Naive thymus-derived CD8-positive, alpha-beta T cell (primary cell): ENCODE measurements around the gene APBA2. TPM values are rescaled to one million over a fixed set of nuclear protein-coding genes. Genes with fewer than 3 reads are reported as not detected.
A peak's percentile ranks its signal among the peaks of the same experiment; 100 is the strongest.

Source experiments
- ATAC-seq, 2 donors: fragments of 150-1000 bp; cut with Tn5 transposase in 1 of 2; sonication (Bioruptor Pico), chemical (Tn5 transposase) in 1 of 2; 1 replicate in 1 of 2; 2 replicates in 1 of 2; pipeline ENCODE4 v1.10.0; 2021; ENCODE audit warnings: mild to moderate bottlenecking in 2 of 2, moderate library complexity in 2 of 2
- POLR2A ChIA-PET: fragments of 350-600 bp; sonication (Branson Sonifier 250); formaldehyde crosslinking; loops from one replicate; lab custom pipeline; 2021; ENCODE audit warnings: antibody characterized with exemption; lab: Charles Lee
- DNase-seq, 10 donors: peaks; one replicate each; pipeline versions ENCODE4 v3.0.0 to v3.0.0-alpha.2; 2020 to 2022
- H3K27ac Mint-ChIP-seq, 10 donors: one replicate each; pipeline ENCODE4 v1.8.0; 2020 to 2022; ENCODE audit warnings: mild to moderate bottlenecking in 10 of 10, mixed read lengths in 10 of 10, moderate library complexity in 4 of 10, inconsistent platforms in 1 of 10
- H3K27me3 Mint-ChIP-seq, 5 donors: one replicate each; pipeline ENCODE4 v1.8.0; 2021 to 2022; ENCODE audit warnings: mixed read lengths in 5 of 5
- H3K36me3 Mint-ChIP-seq, 3 donors: one replicate each; pipeline ENCODE4 v1.8.0; 2020 to 2022; ENCODE audit warnings: mixed read lengths in 3 of 3, mild to moderate bottlenecking in 2 of 3, inconsistent platforms in 1 of 3
- H3K4me1 Mint-ChIP-seq, 4 donors: one replicate each; pipeline ENCODE4 v1.8.0; 2021 to 2022; ENCODE audit warnings: mixed read lengths in 4 of 4
- H3K4me3 Mint-ChIP-seq, 10 donors: one replicate each; pipeline ENCODE4 v1.8.0; 2020 to 2022; ENCODE audit warnings: mild to moderate bottlenecking in 10 of 10, mixed read lengths in 10 of 10, moderate library complexity in 6 of 10, inconsistent platforms in 1 of 10
- H3K9me3 Mint-ChIP-seq, 9 donors: one replicate each; pipeline ENCODE4 v1.8.0; 2020 to 2022; ENCODE audit warnings: mixed read lengths in 9 of 9, mild to moderate bottlenecking in 3 of 9, inconsistent platforms in 1 of 9, moderate library complexity in 1 of 9
- polyA plus RNA-seq, 3 donors: library from polyadenylated mRNA; unstranded; fragments of 300-500 nt; fragmentation: Illumina TruSeq; gene quantifications; one replicate each; pipeline ENCODE4 v1.2.3, GENCODE V29; 2021
- total RNA-seq, 8 experiments: library from RNA in 2 of 8; stranded (reverse) in 2 of 8; gene quantifications; one replicate each; pipeline ENCODE4 v1.2.3 and lab custom pipeline; 2021 to 2026

APBA2 gene
- total and polyA plus RNA-seq, 5 experiments from 2014 or later: 75.5 to 216 (median 164) TPM

- POLR2A ChIA-PET: interaction anchor here (2.5 kb wide), 1 partner anchor 218 kb away, joined by 9 read pairs; no protein-coding TSS in a partner anchor
- Mint-ChIP-seq H3K36me3 (peaks cover 0 to 63% (median 7%) of the 10 kb centered on the region in 3 donors), H3K4me3 (no peak overlapping the region), H3K9me3 (no peaks in the 10 kb centered on the region), H3K27ac (peak overlapping the region in 8 of 10 donors; percentile 20 to 93 (median 54)), H3K27me3 (no peaks in the 10 kb centered on the region), H3K4me1 (peaks cover 20 to 47% (median 33%) of the 10 kb centered on the region in 4 donors)
- ATAC-seq (no peak), DNase-seq (peak in 1 of 10 donors; percentile 53)
These were observed 205.9 kb downstream of the APBA2 start for GRCh38 chr15:29091666-29092065.

DNA sequence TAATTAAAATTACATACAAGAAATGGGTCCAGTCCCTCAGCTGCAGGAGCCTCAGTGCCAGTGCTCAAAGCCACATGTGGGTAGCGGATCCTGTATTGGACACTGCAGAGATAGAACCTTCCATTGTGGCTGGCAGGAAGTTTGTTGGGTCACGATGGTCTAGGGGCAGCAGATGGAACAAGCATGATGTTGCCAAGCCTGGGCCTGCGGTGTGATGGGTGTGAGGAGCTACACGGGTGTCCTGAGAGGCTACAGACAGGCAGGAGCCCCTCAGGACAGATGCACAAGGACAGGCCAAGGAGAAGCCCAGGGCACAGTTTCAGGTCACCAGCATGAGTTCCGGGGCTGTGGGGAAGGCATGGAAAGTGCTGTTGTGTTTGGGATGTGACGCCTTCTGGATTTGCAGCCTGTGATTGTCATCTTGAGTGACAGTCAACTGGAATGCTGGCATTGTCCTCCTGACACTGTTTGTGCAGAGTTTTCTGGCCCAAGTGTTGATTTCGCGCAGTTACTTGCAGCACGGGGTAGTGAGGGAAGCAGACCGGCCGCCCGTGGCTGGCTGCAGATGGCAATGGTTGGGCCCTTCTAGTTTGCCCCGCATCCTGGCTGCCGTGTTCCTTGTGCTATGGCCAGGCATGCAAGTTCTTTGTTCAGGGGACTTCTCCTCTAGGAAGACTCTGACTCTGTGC, 206.7 kb downstream of the APBA2 start:
- DNase-seq: peak in 1 of 10 donors; percentile 58
- Mint-ChIP-seq H3K36me3 (peaks cover 0 to 66% (median 7%) of the 10 kb centered on the region in 3 donors), H3K27ac (peak overlapping the region in 3 of 10 donors; percentile 52 to 81 (median 77)), H3K9me3 (no peaks in the 10 kb centered on the region), H3K4me1 (peaks cover 18 to 39% (median 27%) of the 10 kb centered on the region in 4 donors), H3K4me3 (peak overlapping the region in 1 of 10 donors; percentile 58), H3K27me3 (no peaks in the 10 kb centered on the region)
- POLR2A ChIA-PET: no interaction called here
- no peak for ATAC-seq

DNA sequence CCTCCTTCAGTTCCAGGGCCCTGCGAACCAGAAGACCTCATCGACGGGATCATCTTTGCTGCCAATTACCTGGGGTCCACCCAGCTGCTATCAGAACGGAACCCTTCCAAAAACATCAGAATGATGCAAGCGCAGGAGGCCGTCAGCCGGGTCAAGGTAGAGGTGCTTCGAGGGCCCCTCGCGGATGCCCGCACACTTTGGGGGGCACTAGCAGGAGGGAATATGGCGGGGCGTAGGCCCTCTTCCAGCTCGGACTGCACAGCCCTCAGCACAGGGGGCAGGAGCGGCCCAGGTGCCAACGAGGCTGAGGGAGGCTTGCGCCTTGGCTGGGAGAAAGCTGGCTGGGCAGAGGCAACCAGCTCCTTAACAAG, 207.3 kb downstream of the APBA2 start:
- Mint-ChIP-seq H3K36me3 (peaks cover 0 to 68% (median 11%) of the 10 kb centered on the region in 3 donors), H3K27ac (peak overlapping the region in 1 of 10 donors; percentile 77), H3K27me3 (no peaks in the 10 kb centered on the region), H3K4me3 (no peak overlapping the region), H3K9me3 (no peaks in the 10 kb centered on the region), H3K4me1 (peaks cover 13 to 34% (median 23%) of the 10 kb centered on the region in 4 donors)
- POLR2A ChIA-PET: no interaction called here
- ATAC-seq (no peak), DNase-seq (peak in 1 of 10 donors; percentile 60)

GRCh38 chr15:29093696-29094343, 208.0 kb downstream of the APBA2 start:
- DNase-seq (peak in 1 of 10 donors; percentile 50), ATAC-seq (no peak)
- Mint-ChIP-seq H3K27ac (peak overlapping the region in 1 of 10 donors; percentile 67), H3K4me3 (no peak overlapping the region), H3K36me3 (peaks cover 0 to 72% (median 11%) of the 10 kb centered on the region in 3 donors), H3K4me1 (peaks cover 5 to 26% (median 15%) of the 10 kb centered on the region in 4 donors), H3K27me3 (no peaks in the 10 kb centered on the region), H3K9me3 (no peaks in the 10 kb centered on the region)
- POLR2A ChIA-PET: no interaction called here

DNA sequence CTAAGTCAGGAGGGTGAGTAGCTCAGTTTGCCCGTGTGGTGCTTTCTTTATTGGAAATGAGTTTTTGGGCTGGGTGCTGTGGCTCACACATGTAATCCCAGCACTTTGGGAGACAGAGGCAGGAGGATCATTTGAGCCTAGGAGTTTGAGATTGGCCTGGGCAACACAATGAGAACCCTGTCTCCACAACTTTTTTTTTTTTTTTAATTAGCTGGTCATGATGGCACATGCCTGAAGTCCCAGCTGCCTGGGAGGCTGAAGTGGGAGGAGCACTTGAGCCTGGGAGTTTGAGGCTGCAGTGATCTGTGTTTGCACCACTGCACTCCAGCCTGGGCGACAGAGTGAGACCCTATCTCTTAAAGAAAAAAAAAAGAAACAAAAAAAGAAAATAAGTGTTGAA, 208.9 kb downstream of the APBA2 start:
- peak overlapping the region in 2 of 10 donors; percentile 32 to 33 for H3K27ac Mint-ChIP-seq
- no peaks in the 10 kb centered on the region for H3K27me3 Mint-ChIP-seq
- H3K36me3 Mint-ChIP-seq: peaks cover 0 to 80% (median 14%) of the 10 kb centered on the region in 3 donors
- H3K4me1 Mint-ChIP-seq: peaks cover 2 to 17% (median 9%) of the 10 kb centered on the region in 4 donors
- H3K9me3 Mint-ChIP-seq: no peaks in the 10 kb centered on the region
- DNase-seq: peak in 1 of 10 donors; percentile 15
- POLR2A ChIA-PET: no interaction called here
- ATAC-seq: no peak
- no peak overlapping the region for H3K4me3 Mint-ChIP-seq

DNA sequence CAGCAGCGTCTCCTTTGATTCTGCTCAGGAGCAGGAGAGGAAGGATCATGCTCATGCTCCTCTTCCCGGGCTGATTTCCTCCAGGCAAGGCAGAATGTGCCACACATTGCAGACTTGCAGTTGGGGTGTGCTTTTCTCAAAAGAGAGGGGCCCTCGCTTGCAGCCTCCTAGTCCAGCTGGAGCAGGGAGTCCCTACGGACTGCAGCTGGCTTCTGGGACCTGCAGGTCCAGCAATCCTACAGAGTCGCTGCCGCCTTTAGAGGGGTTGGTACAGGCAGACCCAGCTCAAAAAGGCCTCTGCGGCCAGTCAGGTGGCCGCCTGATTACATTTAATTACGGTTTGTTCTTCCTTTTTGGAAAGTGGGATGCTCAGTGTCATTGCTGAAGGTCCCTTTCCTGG, 210.0 kb downstream of the APBA2 start:
- H3K9me3 Mint-ChIP-seq: no peaks in the 10 kb centered on the region
- DNase-seq (peak in 1 of 10 donors; percentile 41), ATAC-seq (no peak)
- H3K36me3 Mint-ChIP-seq: peaks cover 0 to 91% (median 14%) of the 10 kb centered on the region in 3 donors
- H3K27ac Mint-ChIP-seq: peak overlapping the region in 2 of 10 donors; percentile 49 to 72
- POLR2A ChIA-PET: no interaction called here
- H3K27me3 Mint-ChIP-seq: no peaks in the 10 kb centered on the region
- H3K4me3 Mint-ChIP-seq: no peak overlapping the region
- H3K4me1 Mint-ChIP-seq: peaks cover 0 to 7% (median 4%) of the 10 kb centered on the region in 4 donors

- Mint-ChIP-seq H3K36me3 (peaks cover 0 to 95% (median 15%) of the 10 kb centered on the region in 3 donors), H3K4me1 (peaks cover 2 to 9% (median 3%) of the 10 kb centered on the region in 4 donors), H3K27ac (peak overlapping the region in 2 of 10 donors; percentile 44 to 63), H3K4me3 (no peak overlapping the region), H3K9me3 (no peaks in the 10 kb centered on the region), H3K27me3 (no peaks in the 10 kb centered on the region)
- DNase-seq (peak in 1 of 10 donors; percentile 31), ATAC-seq (no peak)
- POLR2A ChIA-PET: interaction anchor here (0.5 to 0.7 kb wide), 2 partner anchors 80 to 777 kb away, joined by 3 read pairs; no protein-coding TSS in a partner anchor
These were observed 211.4 kb downstream of the APBA2 start for GRCh38 chr15:29097168-29097567.

GRCh38 chr15:29097971-29098370, 212.2 kb downstream of the APBA2 start:
- DNase-seq (peak in 1 of 10 donors; percentile 13), ATAC-seq (no peak)
- no peak overlapping the region for H3K4me3 Mint-ChIP-seq
- H3K27ac Mint-ChIP-seq: peak overlapping the region in 3 of 10 donors; percentile 10 to 22 (median 11)
- peaks cover 2 to 16% (median 8%) of the 10 kb centered on the region in 4 donors for H3K4me1 Mint-ChIP-seq
- no peaks in the 10 kb centered on the region for H3K9me3 Mint-ChIP-seq
- peaks cover 0 to 96% (median 22%) of the 10 kb centered on the region in 3 donors for H3K36me3 Mint-ChIP-seq
- POLR2A ChIA-PET: no interaction called here
- no peaks in the 10 kb centered on the region for H3K27me3 Mint-ChIP-seq

GRCh38 chr15:29098652-29099051, 212.9 kb downstream of the APBA2 start:
- ATAC-seq (no peak), DNase-seq (peak in 1 of 10 donors; percentile 56)
- H3K9me3 Mint-ChIP-seq: no peaks in the 10 kb centered on the region
- POLR2A ChIA-PET: no interaction called here
- H3K4me3 Mint-ChIP-seq: no peak overlapping the region
- peak overlapping the region in 4 of 10 donors; percentile 10 to 67 (median 38) for H3K27ac Mint-ChIP-seq
- H3K27me3 Mint-ChIP-seq: no peaks in the 10 kb centered on the region
- peaks cover 0 to 90% (median 19%) of the 10 kb centered on the region in 3 donors for H3K36me3 Mint-ChIP-seq
- H3K4me1 Mint-ChIP-seq: peaks cover 2 to 16% (median 9%) of the 10 kb centered on the region in 4 donors

GRCh38 chr15:29099131-29099880, 213.5 kb downstream of the APBA2 start:
- H3K27ac Mint-ChIP-seq: peak overlapping the region in 4 of 10 donors; percentile 19 to 67 (median 38)
- DNase-seq (peak in 1 of 10 donors; percentile 61), ATAC-seq (no peak)
- peaks cover 2 to 20% (median 9%) of the 10 kb centered on the region in 4 donors for H3K4me1 Mint-ChIP-seq
- no peaks in the 10 kb centered on the region for H3K27me3 Mint-ChIP-seq
- H3K4me3 Mint-ChIP-seq: no peak overlapping the region
- no peaks in the 10 kb centered on the region for H3K9me3 Mint-ChIP-seq
- POLR2A ChIA-PET: no interaction called here
- H3K36me3 Mint-ChIP-seq: peaks cover 0 to 89% (median 17%) of the 10 kb centered on the region in 3 donors

DNA sequence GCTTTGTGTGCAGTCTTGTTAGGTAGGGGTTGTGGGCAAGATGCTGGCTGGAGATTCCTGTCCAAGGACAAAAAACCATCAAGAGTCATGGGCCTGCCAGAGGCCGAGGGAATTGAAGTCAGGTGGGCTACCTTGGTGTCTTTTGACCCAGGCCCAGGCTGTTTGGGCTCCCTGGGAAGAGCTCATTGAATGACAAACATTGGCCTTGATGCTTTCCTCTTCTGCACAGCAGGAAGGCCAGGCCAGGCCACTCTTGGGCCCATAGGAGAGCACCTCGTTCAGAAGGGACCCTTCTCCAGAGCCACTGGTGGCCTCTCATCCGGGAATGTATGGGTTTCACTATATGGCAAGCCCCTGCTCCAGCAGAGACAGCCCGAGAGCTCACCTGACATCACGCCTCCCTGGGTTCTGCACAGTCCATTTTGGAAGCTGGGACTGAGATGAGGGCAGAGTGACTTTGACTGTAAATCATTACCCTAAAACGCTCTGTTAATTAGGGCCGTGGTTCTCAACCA, 214.8 kb downstream of the APBA2 start:
- peak overlapping the region in 1 of 10 donors; percentile 4 for H3K4me3 Mint-ChIP-seq
- POLR2A ChIA-PET: no interaction called here
- H3K9me3 Mint-ChIP-seq: no peaks in the 10 kb centered on the region
- H3K27me3 Mint-ChIP-seq: no peaks in the 10 kb centered on the region
- ATAC-seq (no peak), DNase-seq (peak in 1 of 10 donors; percentile 37)
- H3K4me1 Mint-ChIP-seq: peaks cover 4 to 20% (median 9%) of the 10 kb centered on the region in 4 donors
- H3K36me3 Mint-ChIP-seq: peaks cover 0 to 90% (median 16%) of the 10 kb centered on the region in 3 donors
- H3K27ac Mint-ChIP-seq: peak overlapping the region in 6 of 10 donors; percentile 31 to 89 (median 66)

- Mint-ChIP-seq H3K36me3 (peaks cover 0 to 89% (median 18%) of the 10 kb centered on the region in 3 donors), H3K4me3 (peak overlapping the region in 1 of 10 donors; percentile 65), H3K27ac (peak overlapping the region in 3 of 10 donors; percentile 7 to 40 (median 22)), H3K4me1 (peaks cover 4 to 20% (median 13%) of the 10 kb centered on the region in 4 donors), H3K9me3 (no peaks in the 10 kb centered on the region), H3K27me3 (no peaks in the 10 kb centered on the region)
- DNase-seq: peak in 1 of 10 donors; percentile 45
- ATAC-seq: no peak
- POLR2A ChIA-PET: interaction anchor here (1.0 kb wide), 1 partner anchor 11 kb away, joined by 3 read pairs; no protein-coding TSS in a partner anchor
These were observed 215.7 kb downstream of the APBA2 start for GRCh38 chr15:29101491-29101890.
